ENCODE data around the gene SLC5A11.
"Not testable (repeated sequence)": the region's sequence is repeated elsewhere in the genome, so short reads cannot be mapped to it uniquely, and the experiment has no call there.

The SLC5A11 gene

GRCh38 chr16:24845726-24846547, at the start of gene SLC5A11:
Gene SLC5A11, plus strand, starts transcription at chr16:24845963. Its CDS starts 12,681 bp downstream, at chr16:24858644.
- DNase-seq (ENCODE audit: low spot score): no peak
- in situ Hi-C loops (cut with MboI; ENCODE audit: low pct_unique_long_range_greater_than_20kb, low sequenced_read_pairs, unreplicated experiment): no loop called here
- TF ChIP-seq CTCF (IDR thresholded peaks at IDR 0.05; ENCODE audit: extremely low read depth, insufficient read depth, missing control alignments): no peak

- in situ Hi-C loops (cut with MboI; ENCODE audit: low pct_unique_long_range_greater_than_20kb, low sequenced_read_pairs, unreplicated experiment): no loop called here
- DNase-seq (ENCODE audit: low spot score): no peak
- TF ChIP-seq CTCF (IDR thresholded peaks at IDR 0.05; ENCODE audit: extremely low read depth, insufficient read depth, missing control alignments): no peak
Observed at GRCh38 chr16:24800586-24800985, 45.2 kb upstream of the SLC5A11 start.

- in situ Hi-C loops (cut with MboI; ENCODE audit: low pct_unique_long_range_greater_than_20kb, low sequenced_read_pairs, unreplicated experiment): no loop called here
- TF ChIP-seq CTCF (IDR thresholded peaks at IDR 0.05; ENCODE audit: extremely low read depth, insufficient read depth, missing control alignments): no peak
- no peak for DNase-seq (ENCODE audit: low spot score)
Observed at GRCh38 chr16:24801761-24802302, 43.9 kb upstream of the SLC5A11 start.

- TF ChIP-seq CTCF (IDR thresholded peaks at IDR 0.05; ENCODE audit: extremely low read depth, insufficient read depth, missing control alignments): no peak
- no peak for DNase-seq (ENCODE audit: low spot score)
- in situ Hi-C loops (cut with MboI; ENCODE audit: low pct_unique_long_range_greater_than_20kb, low sequenced_read_pairs, unreplicated experiment): no loop called here
Observed at GRCh38 chr16:24805484-24805883, 40.3 kb upstream of the SLC5A11 start.

GRCh38 chr16:24807301-24807700, 38.5 kb upstream of the SLC5A11 start:
- no peak for TF ChIP-seq CTCF (IDR thresholded peaks at IDR 0.05; ENCODE audit: extremely low read depth, insufficient read depth, missing control alignments)
- DNase-seq (ENCODE audit: low spot score): no peak
- in situ Hi-C loops (cut with MboI; ENCODE audit: low pct_unique_long_range_greater_than_20kb, low sequenced_read_pairs, unreplicated experiment): no loop called here

- in situ Hi-C loops (cut with MboI; ENCODE audit: low pct_unique_long_range_greater_than_20kb, low sequenced_read_pairs, unreplicated experiment): no loop called here
- DNase-seq (ENCODE audit: low spot score): no peak
- no peak for TF ChIP-seq CTCF (IDR thresholded peaks at IDR 0.05; ENCODE audit: extremely low read depth, insufficient read depth, missing control alignments)
Observed at GRCh38 chr16:24810951-24811843, 34.6 kb upstream of the SLC5A11 start.

- DNase-seq (ENCODE audit: low spot score); in situ Hi-C loops (cut with MboI; ENCODE audit: low pct_unique_long_range_greater_than_20kb, low sequenced_read_pairs, unreplicated experiment): not testable (repeated sequence)
Observed at GRCh38 chr16:24812813-24813212, 33.0 kb upstream of the SLC5A11 start.

Data from GM13977 (cell line).